Activated CD4-positive, alpha-beta memory T cell treated with anti-CD3 and anti-CD28 coated beads for 36 hours (primary cell): ENCODE measurements around the gene FOXRED2. TPM values are rescaled to one million over a fixed set of nuclear protein-coding genes. Genes with fewer than 3 reads are reported as not detected.
A peak's percentile ranks its signal among the peaks of the same experiment; 100 is the strongest.

Source experiments
- CTCF ChIA-PET: fragments of 350-600 bp; sonication (Branson Sonifier 250); formaldehyde crosslinking; loops from one replicate; lab custom pipeline; 2021; ENCODE audit warnings: antibody characterized with exemption, inconsistent platforms; lab: Charles Lee
- POLR2A ChIA-PET: fragments of 350-600 bp; sonication (Branson Sonifier 250); formaldehyde crosslinking; loops from one replicate; lab custom pipeline; 2021; ENCODE audit warnings: antibody characterized with exemption; lab: Charles Lee
- DNase-seq: peaks from one replicate; pipeline ENCODE4 v3.0.0-alpha.2; 2020
- H3K27ac Mint-ChIP-seq: one replicate; pipeline ENCODE4 v1.8.0; 2021; ENCODE audit warnings: mixed read lengths
- H3K27me3 Mint-ChIP-seq: one replicate; pipeline ENCODE4 v1.8.0; 2021; ENCODE audit warnings: mixed read lengths
- H3K36me3 Mint-ChIP-seq: one replicate; pipeline ENCODE4 v1.8.0; 2021; ENCODE audit warnings: mixed read lengths
- H3K4me1 Mint-ChIP-seq: one replicate; pipeline ENCODE4 v1.8.0; 2021; ENCODE audit warnings: low read depth, mixed read lengths
- H3K4me3 Mint-ChIP-seq: one replicate; pipeline ENCODE4 v1.8.0; 2021; ENCODE audit warnings: mild to moderate bottlenecking, mixed read lengths
- H3K9me3 Mint-ChIP-seq: one replicate; pipeline ENCODE4 v1.8.0; 2021; ENCODE audit warnings: mixed read lengths
- intact Hi-C: fragments of 100-400 bp; cut with micrococcal nuclease; formaldehyde crosslinking; loops from one replicate; pipeline ENCODE4 v1.15.1; 2023
- total RNA-seq, 2 experiments: library from RNA; stranded (reverse); gene quantifications; one replicate each; pipeline ENCODE4 v1.2.3, GENCODE V29; 2021

FOXRED2 gene
- 10 to 100 TPM; 15.2 to 15.9 TPM for total RNA-seq

DNA sequence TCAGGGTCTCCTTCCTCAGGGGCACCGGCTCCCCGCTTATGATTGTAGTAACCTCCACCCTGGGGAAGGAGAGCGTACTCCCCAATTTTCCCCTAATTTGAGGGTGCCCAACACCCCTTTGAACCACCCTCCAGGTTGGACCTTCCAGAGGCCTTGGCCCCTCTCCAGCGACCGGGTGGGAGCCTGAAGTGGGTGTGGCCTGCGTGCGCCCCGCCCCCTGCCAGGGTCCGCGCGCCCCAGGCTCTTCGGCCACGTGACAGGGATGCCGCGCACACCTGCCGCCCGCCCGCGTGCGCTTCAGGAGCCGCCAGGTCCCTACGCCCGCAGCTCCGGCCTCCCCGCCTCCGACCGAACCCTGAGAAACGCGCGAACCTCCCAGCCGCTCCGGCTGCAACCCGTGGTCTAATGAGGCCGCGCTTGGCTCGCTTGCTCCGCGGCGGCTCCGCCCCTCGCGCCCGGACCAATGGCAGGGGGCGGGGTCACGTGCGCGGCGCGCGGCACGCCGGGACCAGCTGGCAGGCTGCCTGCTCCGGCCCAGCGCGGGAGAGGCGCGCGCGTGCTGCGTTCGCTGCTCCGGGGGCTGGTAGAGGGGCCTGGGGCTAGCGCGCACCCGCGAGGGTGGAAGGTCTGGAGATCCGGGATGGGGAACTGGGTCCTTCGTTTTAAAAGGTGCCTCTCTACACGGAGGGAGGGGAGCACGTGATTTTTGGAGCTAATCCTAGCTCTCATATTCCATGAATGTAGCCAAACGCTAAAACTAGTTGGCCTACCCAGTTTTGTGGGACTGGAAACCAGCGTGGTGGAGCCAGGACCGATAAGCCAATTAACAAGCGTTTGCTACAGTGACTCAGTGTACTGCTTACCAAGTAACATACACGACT lies at the start of gene FOXRED2:
Gene FOXRED2, minus strand, starts transcription at position 404 of the 881 bp plus-strand sequence. CDS start 618 bp downstream, outside the sequence.
- intact Hi-C loops: loop anchor here (2.0 kb wide), 1 partner anchor 22 kb away; the partner anchor contains the start of gene EIF3D
- Mint-ChIP-seq H3K27ac (peak within 1 kb of the TSS; percentile 54), H3K4me1 (peaks cover 19% of the 10 kb centered on the region), H3K4me3 (peak within 1 kb of the TSS; percentile 72), H3K27me3 (no peaks in the 10 kb centered on the region), H3K36me3 (peaks cover 21% of the 10 kb centered on the region), H3K9me3 (no peaks in the 10 kb centered on the region)
- ChIA-PET CTCF (interaction anchor here (0.9 to 1.2 kb wide), 2 partner anchors 21 to 268 kb away, joined by 3 read pairs; partner anchors contain the start of gene APOL2), POLR2A (interaction anchor here (0.8 to 1.4 kb wide), 5 partner anchors 19 to 208 kb away, joined by 3 to 6 read pairs (median 4); no protein-coding TSS in a partner anchor)
- DNase-seq: peak; percentile 92

DNA sequence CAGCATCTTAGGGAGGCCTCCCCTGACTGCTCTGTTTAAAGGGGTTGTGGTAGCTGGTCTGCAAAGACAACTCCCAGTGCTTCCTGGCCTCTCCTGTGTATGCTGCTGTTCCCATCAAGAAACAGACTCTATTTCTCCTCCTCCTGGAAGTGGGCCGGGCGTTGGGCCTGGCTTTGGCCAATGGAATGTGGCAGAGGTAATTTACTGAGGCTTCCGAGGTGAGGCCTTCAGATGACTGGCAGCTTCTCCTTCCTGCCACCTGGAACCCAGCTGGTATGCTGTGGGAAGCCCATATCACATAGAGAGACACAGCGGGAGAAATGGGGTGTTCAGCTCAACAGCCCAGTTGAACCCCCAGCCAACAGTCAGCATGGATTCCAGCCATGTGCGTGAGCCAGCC lies 47.3 kb upstream of the FOXRED2 start:
- no peak overlapping the region for H3K27ac Mint-ChIP-seq
- H3K27me3 Mint-ChIP-seq: peaks cover 16% of the 10 kb centered on the region

DNA sequence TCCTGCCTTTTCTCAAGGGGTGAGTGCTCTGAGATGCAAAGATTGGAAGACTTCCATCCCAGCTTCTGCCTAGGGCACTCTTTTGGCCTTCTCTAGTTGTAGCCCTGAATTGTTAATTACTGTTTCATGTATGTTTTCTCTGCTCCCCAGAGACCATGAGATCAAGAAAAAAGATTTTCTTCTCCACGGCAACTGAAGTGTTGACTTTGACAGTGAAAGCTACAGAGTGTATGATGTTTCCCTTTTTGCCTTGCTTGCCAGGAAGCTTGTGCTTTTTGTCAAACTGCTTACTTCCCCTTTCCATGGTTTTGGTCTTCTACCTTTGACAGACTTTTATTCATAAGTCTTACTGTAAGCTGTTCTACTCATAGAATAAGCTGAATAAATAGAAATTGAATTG lies 45.4 kb upstream of the FOXRED2 start:
- H3K27ac Mint-ChIP-seq: no peak overlapping the region
- H3K4me1 Mint-ChIP-seq: peaks cover 4% of the 10 kb centered on the region
- no peak for DNase-seq
- no peaks in the 10 kb centered on the region for H3K36me3 Mint-ChIP-seq
- no peak overlapping the region for H3K4me3 Mint-ChIP-seq
- ChIA-PET CTCF (interaction anchor here (0.6 to 1.6 kb wide), 4 partner anchors 9 to 340 kb away, joined by 3 to 7 read pairs (median 3); no protein-coding TSS in a partner anchor), POLR2A (no interaction called here)
- no peaks in the 10 kb centered on the region for H3K9me3 Mint-ChIP-seq
- intact Hi-C loops: no loop called here
- peaks cover 13% of the 10 kb centered on the region for H3K27me3 Mint-ChIP-seq

More for the DNA sequence above, 47.3 kb upstream of the FOXRED2 start:
- intact Hi-C loops: no loop called here
- Mint-ChIP-seq H3K4me3 (no peak overlapping the region), H3K9me3 (no peaks in the 10 kb centered on the region), H3K4me1 (peaks cover 3% of the 10 kb centered on the region), H3K36me3 (no peaks in the 10 kb centered on the region)
- CTCF ChIA-PET: no interaction called here
- POLR2A ChIA-PET: no interaction called here
- DNase-seq: no peak

DNA sequence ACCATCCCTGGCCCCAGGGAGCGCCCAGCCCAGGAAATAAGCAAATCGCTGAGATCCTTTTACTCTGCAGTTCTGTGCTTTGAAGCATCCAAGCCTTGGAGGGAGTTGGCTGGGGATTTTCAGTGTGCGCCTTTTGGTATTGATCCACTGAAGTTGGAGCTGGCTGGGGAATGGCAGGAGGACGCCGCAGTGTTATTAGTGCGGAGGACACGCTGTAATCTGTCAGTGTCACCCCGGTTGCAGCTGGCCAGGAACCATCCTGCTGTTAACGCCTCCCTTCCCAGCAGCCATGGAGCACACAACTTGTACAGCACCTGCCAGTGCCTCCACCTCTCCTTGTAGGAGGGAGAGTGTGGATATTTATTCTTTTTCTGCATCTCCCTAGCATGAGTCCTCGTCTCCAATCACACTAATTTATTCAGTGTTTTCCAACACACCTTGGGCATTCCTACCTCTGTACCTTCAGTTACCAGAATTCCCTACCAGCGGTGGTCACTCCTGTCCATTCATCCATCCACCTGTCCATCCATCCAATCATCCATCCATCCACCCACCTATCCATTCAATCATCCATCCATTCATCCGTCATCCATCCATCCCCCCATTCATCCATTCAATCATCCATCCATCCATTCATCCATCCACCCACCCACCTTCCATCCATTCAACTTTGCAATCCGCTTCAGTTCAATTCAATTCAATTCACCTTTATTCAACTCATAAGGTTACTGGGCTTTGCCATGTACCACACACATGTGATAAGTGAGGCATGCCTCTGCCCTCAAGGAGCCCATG lies 44.1 kb upstream of the FOXRED2 start:
- Mint-ChIP-seq H3K27me3 (peaks cover 14% of the 10 kb centered on the region), H3K4me3 (no peak overlapping the region), H3K27ac (no peak overlapping the region), H3K4me1 (peaks cover 6% of the 10 kb centered on the region), H3K36me3 (no peaks in the 10 kb centered on the region), H3K9me3 (no peaks in the 10 kb centered on the region)
- intact Hi-C loops: no loop called here
- DNase-seq: no peak
- ChIA-PET POLR2A (no interaction called here), CTCF (interaction anchor here (1.2 to 1.6 kb wide), 2 partner anchors 9 to 305 kb away, joined by 3 to 7 read pairs; no protein-coding TSS in a partner anchor)

DNA sequence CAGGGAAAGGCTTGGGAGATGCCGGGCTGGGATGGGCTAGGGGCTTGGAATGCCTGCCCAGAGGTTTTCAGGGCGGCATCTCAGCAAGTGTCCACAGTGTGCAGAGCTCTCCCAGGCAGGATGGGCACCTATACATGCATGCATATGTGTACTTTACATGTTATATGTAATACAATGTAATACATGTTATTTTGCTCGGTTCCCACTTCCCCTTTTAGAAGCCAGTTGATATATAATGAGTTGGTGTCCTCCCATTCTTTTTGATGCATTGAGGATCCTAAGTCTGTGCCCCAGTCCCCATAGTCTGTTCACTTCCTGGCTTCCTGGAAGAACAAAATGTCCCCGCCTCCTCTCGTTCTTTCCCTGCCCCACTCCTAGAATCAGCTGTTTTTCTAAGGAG lies 42.2 kb upstream of the FOXRED2 start:
- H3K4me3 Mint-ChIP-seq: no peak overlapping the region
- H3K9me3 Mint-ChIP-seq: no peaks in the 10 kb centered on the region
- no peaks in the 10 kb centered on the region for H3K36me3 Mint-ChIP-seq
- ChIA-PET POLR2A (no interaction called here), CTCF (no interaction called here)
- DNase-seq: no peak
- peaks cover 6% of the 10 kb centered on the region for H3K4me1 Mint-ChIP-seq
- no peak overlapping the region for H3K27ac Mint-ChIP-seq
- H3K27me3 Mint-ChIP-seq: peaks cover 13% of the 10 kb centered on the region
- intact Hi-C loops: loop anchor here (5.0 kb wide), 2 partner anchors 228 to 308 kb away; partner anchors contain the start of gene IFT27

DNA sequence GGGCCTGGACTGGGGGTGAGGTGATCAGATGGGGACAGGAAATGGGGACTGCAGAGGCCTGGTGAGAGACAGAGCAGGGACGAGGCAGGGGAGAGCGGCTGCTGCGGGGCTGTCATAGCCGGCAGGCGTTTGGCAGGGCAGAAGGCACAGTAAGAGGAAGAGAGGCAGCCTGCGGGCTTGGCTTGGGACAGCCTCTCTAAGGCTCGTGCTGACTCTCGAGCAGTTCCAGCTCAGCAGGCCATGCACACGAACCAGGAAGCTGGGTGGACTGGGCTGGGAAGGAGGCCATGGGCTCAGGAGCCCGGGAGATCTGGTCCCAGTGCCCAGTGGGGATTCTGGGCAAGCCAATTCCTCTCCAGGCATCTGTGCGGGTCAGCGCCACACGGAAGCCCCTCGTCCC lies 41.8 kb upstream of the FOXRED2 start:
- H3K9me3 Mint-ChIP-seq: no peaks in the 10 kb centered on the region
- intact Hi-C loops: loop anchor here (5.0 kb wide), 2 partner anchors 229 to 309 kb away; partner anchors contain the start of gene IFT27
- H3K4me3 Mint-ChIP-seq: no peak overlapping the region
- ChIA-PET CTCF (no interaction called here), POLR2A (no interaction called here)
- peaks cover 12% of the 10 kb centered on the region for H3K27me3 Mint-ChIP-seq
- no peak for DNase-seq
- H3K4me1 Mint-ChIP-seq: peaks cover 6% of the 10 kb centered on the region
- no peaks in the 10 kb centered on the region for H3K36me3 Mint-ChIP-seq
- H3K27ac Mint-ChIP-seq: no peak overlapping the region

DNA sequence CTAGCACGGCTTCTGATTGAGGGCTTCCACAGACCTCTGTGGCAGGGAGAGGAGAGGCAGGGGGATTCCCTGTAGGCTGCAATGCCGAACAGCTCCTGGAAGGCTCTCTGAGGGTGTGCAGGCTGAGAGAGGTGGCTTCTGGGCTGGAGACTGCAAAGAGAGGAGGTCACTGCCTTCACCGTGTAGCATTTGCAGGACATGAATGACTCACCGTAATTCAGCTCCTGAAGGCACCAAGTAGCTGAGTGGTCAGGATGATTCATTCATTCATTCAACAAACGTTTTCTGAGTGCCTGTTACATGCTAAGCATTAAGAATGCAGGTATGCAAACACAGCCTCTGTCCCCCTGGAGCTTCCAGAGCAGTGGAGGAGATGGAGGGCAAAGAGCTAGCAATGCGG lies 40.1 kb upstream of the FOXRED2 start:
- ChIA-PET CTCF (interaction anchor here (0.5 to 1.7 kb wide), 9 partner anchors 18 to 497 kb away, joined by 3 to 10 read pairs (median 4); partner anchors contain the start of gene IFT27), POLR2A (no interaction called here)
- intact Hi-C loops: loop anchor here (1.0 to 5.0 kb wide), 3 partner anchors 210 to 310 kb away; partner anchors contain the start of gene IFT27
- Mint-ChIP-seq H3K36me3 (no peaks in the 10 kb centered on the region), H3K4me1 (peaks cover 12% of the 10 kb centered on the region), H3K27ac (no peak overlapping the region), H3K9me3 (no peaks in the 10 kb centered on the region), H3K27me3 (peaks cover 12% of the 10 kb centered on the region), H3K4me3 (no peak overlapping the region)
- DNase-seq: no peak

DNA sequence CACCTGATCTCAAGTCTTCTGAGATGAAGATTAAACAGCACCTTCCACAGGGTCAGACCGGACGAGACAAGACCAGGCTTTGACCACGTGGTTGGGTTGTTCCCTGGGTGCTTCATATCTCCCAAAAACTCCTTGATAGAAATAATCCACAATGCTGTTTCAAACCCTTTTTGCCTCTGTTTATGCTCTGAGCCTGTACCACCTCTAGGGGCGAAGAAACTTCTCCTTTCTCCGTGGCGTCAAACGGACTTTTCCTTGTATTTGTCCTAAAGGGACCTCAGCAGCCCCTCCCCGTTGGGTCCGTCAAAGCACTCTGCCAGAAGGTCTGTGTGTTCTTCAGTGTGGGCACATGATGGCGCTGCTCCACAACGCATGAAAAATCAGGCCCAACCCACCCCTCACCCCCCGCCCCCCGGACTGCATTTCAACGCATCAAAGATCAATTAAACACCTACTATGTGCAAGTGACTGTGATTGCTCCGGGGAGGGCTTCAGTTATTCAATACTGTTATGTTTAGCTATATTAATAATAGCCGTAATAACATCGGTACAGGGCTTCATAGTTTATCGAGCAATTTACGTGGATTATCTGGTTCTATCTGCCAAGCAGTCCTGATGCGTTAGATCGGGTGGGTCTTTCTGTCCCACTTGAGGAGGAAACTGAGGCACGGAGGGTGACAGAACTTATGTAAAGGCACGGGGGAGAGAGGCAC lies 39.4 kb upstream of the FOXRED2 start:
- DNase-seq: peak; percentile 57
- peaks cover 10% of the 10 kb centered on the region for H3K27me3 Mint-ChIP-seq
- no peaks in the 10 kb centered on the region for H3K9me3 Mint-ChIP-seq
- intact Hi-C loops: loop anchor here (1.0 to 5.0 kb wide), 3 partner anchors 211 to 311 kb away; partner anchors contain the start of gene IFT27
- ChIA-PET POLR2A (interaction anchor here (1.0 kb wide), 1 partner anchor 17 kb away, joined by 3 read pairs; no protein-coding TSS in a partner anchor), CTCF (interaction anchor here (1.1 to 1.7 kb wide), 4 partner anchors 212 to 431 kb away, joined by 6 to 10 read pairs (median 6); no protein-coding TSS in a partner anchor)
- H3K36me3 Mint-ChIP-seq: no peaks in the 10 kb centered on the region
- peaks cover 16% of the 10 kb centered on the region for H3K4me1 Mint-ChIP-seq
- no peak overlapping the region for H3K27ac Mint-ChIP-seq
- no peak overlapping the region for H3K4me3 Mint-ChIP-seq

DNA sequence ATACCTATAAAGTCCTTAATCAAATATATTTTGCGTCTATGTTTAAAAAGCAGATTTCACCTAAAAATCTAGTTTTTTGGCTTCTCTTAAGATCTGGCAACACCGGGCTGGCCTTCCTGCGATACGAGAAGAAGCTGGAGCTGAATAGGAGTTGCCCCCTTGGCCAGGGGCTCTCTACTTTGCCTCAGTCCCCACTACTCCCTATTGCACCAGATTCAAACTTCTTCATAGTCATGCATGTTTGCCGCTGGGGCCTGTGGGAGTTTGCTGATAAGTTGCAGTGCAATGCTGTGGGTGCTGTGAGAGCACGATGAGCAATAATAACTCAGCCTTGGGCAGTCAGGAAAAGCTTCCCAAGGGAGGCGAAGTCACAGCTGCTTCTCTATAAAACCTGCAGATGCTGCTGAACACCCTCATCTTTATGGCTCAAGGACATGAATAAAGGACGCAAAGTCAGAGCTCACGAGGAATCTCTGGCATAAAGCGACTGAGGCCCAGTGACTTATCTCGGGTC lies 37.3 kb upstream of the FOXRED2 start:
- CTCF ChIA-PET: interaction anchor here (0.9 to 2.2 kb wide), 4 partner anchors 14 to 312 kb away, joined by 3 to 10 read pairs (median 4); no protein-coding TSS in a partner anchor
- Mint-ChIP-seq H3K9me3 (no peaks in the 10 kb centered on the region), H3K27ac (no peak overlapping the region), H3K4me1 (peaks cover 15% of the 10 kb centered on the region), H3K27me3 (peaks cover 3% of the 10 kb centered on the region), H3K36me3 (no peaks in the 10 kb centered on the region), H3K4me3 (no peak overlapping the region)
- no peak for DNase-seq
- intact Hi-C loops: loop anchor here (5.0 kb wide), 1 partner anchor 433 kb away; no protein-coding TSS in a partner anchor
- POLR2A ChIA-PET: no interaction called here

DNA sequence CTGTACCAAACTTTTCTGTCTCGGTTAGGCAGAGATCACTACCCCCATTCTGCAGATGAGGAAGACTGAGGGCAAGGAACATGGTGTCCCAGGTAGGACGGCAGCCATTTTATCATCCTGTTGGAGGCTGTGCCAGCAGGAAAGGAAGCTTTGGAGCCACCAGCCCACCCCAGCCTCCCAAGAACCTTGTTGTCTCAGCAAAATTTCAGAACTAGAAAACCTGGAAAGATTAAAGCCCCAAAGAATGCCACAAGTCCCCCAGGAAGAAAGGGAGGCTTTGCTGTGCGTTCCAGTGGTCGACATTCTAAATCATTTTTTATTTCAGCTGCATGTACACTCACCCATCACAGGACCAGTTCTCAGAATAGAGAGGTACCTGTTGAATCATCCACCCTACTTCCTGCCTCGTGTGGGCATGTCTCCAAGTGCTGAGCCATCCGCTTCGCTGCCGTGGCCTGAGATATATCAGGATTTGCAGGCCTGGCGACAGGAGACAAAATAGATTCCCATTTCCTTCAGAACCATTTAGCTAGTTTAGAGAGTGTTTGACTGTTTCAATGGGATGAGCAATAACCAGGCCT lies 35.1 kb upstream of the FOXRED2 start:
- Mint-ChIP-seq H3K4me1 (peaks cover 13% of the 10 kb centered on the region), H3K27ac (peak overlapping the region; percentile 88), H3K27me3 (peaks cover 3% of the 10 kb centered on the region), H3K9me3 (no peaks in the 10 kb centered on the region), H3K36me3 (no peaks in the 10 kb centered on the region), H3K4me3 (peak overlapping the region; percentile 36)
- DNase-seq: peak; percentile 80
- intact Hi-C loops: loop anchor here (1.0 to 5.0 kb wide), 2 partner anchors 13 to 435 kb away; partner anchors contain the start of gene EIF3D
- ChIA-PET POLR2A (interaction anchor here (1.1 kb wide), 1 partner anchor 234 kb away, joined by 4 read pairs; the partner anchor contains the start of gene IFT27), CTCF (interaction anchor here (0.7 to 1.5 kb wide), 8 partner anchors 10 to 316 kb away, joined by 3 to 7 read pairs (median 3); no protein-coding TSS in a partner anchor)
